Endodermal cell (in vitro differentiated cells): ENCODE data around the gene BNC2. TPM values are rescaled to one million over a fixed set of nuclear protein-coding genes. Genes with fewer than 3 reads are reported as not detected.

ENCODE experiments used
- DNase-seq: peaks from one replicate; pipeline ENCODE4 v3.0.0-alpha.2; 2017
- H3K27ac ChIP-seq: 2 replicates; pipeline ENCODE4 v1.5.1; 2013; ENCODE audit warnings: mild to moderate bottlenecking, low read depth, low read length, moderate library complexity
- H3K27me3 ChIP-seq: 2 replicates; pipeline ENCODE4 v1.6.1; 2013; ENCODE audit warnings: mild to moderate bottlenecking, low read length, moderate library complexity; ENCODE audit not compliant: insufficient read depth, control insufficient read depth, poor library complexity, severe bottlenecking
- H3K36me3 ChIP-seq: 2 replicates; pipeline ENCODE4 v1.7.0; 2013; ENCODE audit warnings: mild to moderate bottlenecking, low read length, moderate library complexity; ENCODE audit not compliant: control insufficient read depth, insufficient read depth
- H3K4me1 ChIP-seq: one replicate; pipeline ENCODE4 v1.7.0; 2013; ENCODE audit warnings: low read length; ENCODE audit not compliant: control insufficient read depth, insufficient read depth
- H3K4me3 ChIP-seq: 2 replicates; pipeline ENCODE4 v1.5.1; 2013; ENCODE audit warnings: mild to moderate bottlenecking, low read length, moderate library complexity
- H3K9ac ChIP-seq: 2 replicates; pipeline ENCODE4 v1.6.1; 2013; ENCODE audit warnings: mild to moderate bottlenecking, low read length, moderate library complexity; ENCODE audit not compliant: poor library complexity, severe bottlenecking; ENCODE audit errors: extremely low read depth
- H3K9me3 ChIP-seq: 2 replicates; pipeline ENCODE4 v1.6.1; 2013; ENCODE audit warnings: mild to moderate bottlenecking, low read length, moderate library complexity; ENCODE audit not compliant: control insufficient read depth
- H3K27ac Mint-ChIP-seq: 2 replicates; pipeline ENCODE4 v1.8.0; 2020; ENCODE audit warnings: mixed read lengths
- H3K27me3 Mint-ChIP-seq: 2 replicates; pipeline ENCODE4 v1.8.0; 2021; ENCODE audit warnings: mild to moderate bottlenecking, mixed read lengths; ENCODE audit not compliant: insufficient read depth
- H3K36me3 Mint-ChIP-seq: 2 replicates; pipeline ENCODE4 v1.8.0; 2020; ENCODE audit warnings: low read depth, mixed read lengths
- H3K4me1 Mint-ChIP-seq: 2 replicates; pipeline ENCODE4 v1.8.0; 2020; ENCODE audit warnings: mixed read lengths
- H3K4me3 Mint-ChIP-seq: 2 replicates; pipeline ENCODE4 v1.8.0; 2020; ENCODE audit warnings: mild to moderate bottlenecking, moderate library complexity, mixed read lengths
- H3K9me3 Mint-ChIP-seq: 2 replicates; pipeline ENCODE4 v1.8.0; 2020; ENCODE audit warnings: mild to moderate bottlenecking, mixed read lengths
- WGBS, 2 experiments: methylation state at CpG; one replicate each; pipeline versions ENCODE4 v1.1.5 to v1.1.7; 2013; ENCODE audit warnings: missing lambda C conversion rate in 2 of 2, mixed read lengths in 1 of 2; ENCODE audit not compliant: insufficient coverage in 1 of 2, insufficient read length in 1 of 2; 5-methylcytosine and 5-hydroxymethylcytosine counted together
- total RNA-seq, 2 donors: library from RNA; stranded (reverse); fragmentation: NEBNext Ultra II Directional in 1 of 2; extraction: Animal tissue kit (Norgen Biotek cat#: 25700) in 1 of 2; gene quantifications; 2 replicates in 1 of 2; 3 replicates in 1 of 2; pipeline ENCODE4 v1.2.1, GENCODE V29; 2021
- TF ChIP-seq, protein P1 (sequence below): fragments of 200-600 bp; sonication (generic); conservative IDR thresholded peaks from 2 replicates; pipeline ENCODE4 v1.5.0; 2021; ENCODE audit warnings: antibody characterized with exemption, mild to moderate bottlenecking

Gene BNC2
- total RNA-seq, 2 donors from 2014 or later = 3.0 to 10.5 TPM

DNA sequence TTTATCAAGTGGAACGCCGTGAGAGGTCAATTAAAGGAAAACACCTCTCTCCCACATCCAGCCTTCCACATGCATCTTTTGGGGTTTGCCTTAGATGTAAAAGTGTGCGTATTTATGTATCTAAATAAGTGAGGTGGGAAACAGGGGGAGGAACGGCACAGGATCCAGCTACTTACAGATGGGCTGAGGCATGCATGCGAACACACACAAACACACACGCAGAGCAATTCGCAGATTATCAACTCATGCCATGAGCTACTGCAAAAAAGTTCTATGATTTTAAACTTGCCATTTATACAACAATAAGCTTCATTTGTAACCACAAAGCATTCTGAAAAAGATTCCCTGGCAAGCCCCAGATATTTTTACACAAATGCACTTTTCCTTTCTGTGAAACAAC, 242.1 kb downstream of the BNC2 start:
- no peaks in the 10 kb centered on the region for H3K9me3 Mint-ChIP-seq
- H3K36me3 ChIP-seq = no peaks in the 10 kb centered on the region
- no peak for DNase-seq
- H3K4me1 ChIP-seq = peaks cover 3% of the 10 kb centered on the region
- H3K4me3 ChIP-seq = no peak overlapping the region
- no peaks in the 10 kb centered on the region for H3K27me3 Mint-ChIP-seq
- H3K27ac Mint-ChIP-seq = no peak overlapping the region
- H3K9ac ChIP-seq = no peak overlapping the region
- peaks cover 26% of the 10 kb centered on the region for H3K4me1 Mint-ChIP-seq
- no peaks in the 10 kb centered on the region for H3K9me3 ChIP-seq
- H3K4me3 Mint-ChIP-seq = no peak overlapping the region
- no peaks in the 10 kb centered on the region for H3K36me3 Mint-ChIP-seq
- H3K27me3 ChIP-seq = no peaks in the 10 kb centered on the region
- H3K27ac ChIP-seq = no peak overlapping the region
- TF ChIP-seq, protein P1, sequence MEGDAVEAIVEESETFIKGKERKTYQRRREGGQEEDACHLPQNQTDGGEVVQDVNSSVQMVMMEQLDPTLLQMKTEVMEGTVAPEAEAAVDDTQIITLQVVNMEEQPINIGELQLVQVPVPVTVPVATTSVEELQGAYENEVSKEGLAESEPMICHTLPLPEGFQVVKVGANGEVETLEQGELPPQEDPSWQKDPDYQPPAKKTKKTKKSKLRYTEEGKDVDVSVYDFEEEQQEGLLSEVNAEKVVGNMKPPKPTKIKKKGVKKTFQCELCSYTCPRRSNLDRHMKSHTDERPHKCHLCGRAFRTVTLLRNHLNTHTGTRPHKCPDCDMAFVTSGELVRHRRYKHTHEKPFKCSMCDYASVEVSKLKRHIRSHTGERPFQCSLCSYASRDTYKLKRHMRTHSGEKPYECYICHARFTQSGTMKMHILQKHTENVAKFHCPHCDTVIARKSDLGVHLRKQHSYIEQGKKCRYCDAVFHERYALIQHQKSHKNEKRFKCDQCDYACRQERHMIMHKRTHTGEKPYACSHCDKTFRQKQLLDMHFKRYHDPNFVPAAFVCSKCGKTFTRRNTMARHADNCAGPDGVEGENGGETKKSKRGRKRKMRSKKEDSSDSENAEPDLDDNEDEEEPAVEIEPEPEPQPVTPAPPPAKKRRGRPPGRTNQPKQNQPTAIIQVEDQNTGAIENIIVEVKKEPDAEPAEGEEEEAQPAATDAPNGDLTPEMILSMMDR = no peak
- WGBS, 2 experiments = 87 to 94% methylated on average over 3 to 7 of the region's 7 CpGs

DNA sequence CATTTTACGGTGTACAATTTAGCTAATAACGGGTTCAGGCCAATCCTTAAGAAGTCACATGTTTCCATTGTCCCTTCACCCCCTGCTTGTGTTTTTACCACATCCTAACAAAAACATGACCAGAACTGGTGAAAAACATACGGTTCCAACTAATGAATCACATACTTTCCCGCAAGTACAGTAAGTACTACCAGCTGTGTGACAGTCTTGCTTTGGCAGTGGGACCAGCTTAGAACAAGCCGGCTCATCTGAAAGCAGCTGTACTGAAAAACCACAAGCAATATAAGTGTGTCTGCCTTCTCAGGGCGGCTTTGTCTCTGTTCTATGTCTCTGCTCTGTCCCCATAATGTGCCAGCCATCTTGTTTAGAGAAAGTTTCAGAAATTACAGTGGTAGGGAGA, 242.5 kb downstream of the BNC2 start:
- H3K9me3 ChIP-seq = no peaks in the 10 kb centered on the region
- H3K4me3 ChIP-seq = no peak overlapping the region
- DNase-seq = no peak
- peaks cover 3% of the 10 kb centered on the region for H3K4me1 ChIP-seq
- no peak overlapping the region for H3K27ac Mint-ChIP-seq
- peaks cover 26% of the 10 kb centered on the region for H3K4me1 Mint-ChIP-seq
- WGBS, 2 experiments = 91 to 100% methylated on average over 1 to 6 of the region's 6 CpGs
- no peaks in the 10 kb centered on the region for H3K9me3 Mint-ChIP-seq
- H3K27me3 Mint-ChIP-seq = no peaks in the 10 kb centered on the region
- H3K27me3 ChIP-seq = no peaks in the 10 kb centered on the region
- TF ChIP-seq, protein P1 = no peak
- no peak overlapping the region for H3K9ac ChIP-seq
- H3K27ac ChIP-seq = no peak overlapping the region
- H3K4me3 Mint-ChIP-seq = no peak overlapping the region
- no peaks in the 10 kb centered on the region for H3K36me3 ChIP-seq
- H3K36me3 Mint-ChIP-seq = no peaks in the 10 kb centered on the region

DNA sequence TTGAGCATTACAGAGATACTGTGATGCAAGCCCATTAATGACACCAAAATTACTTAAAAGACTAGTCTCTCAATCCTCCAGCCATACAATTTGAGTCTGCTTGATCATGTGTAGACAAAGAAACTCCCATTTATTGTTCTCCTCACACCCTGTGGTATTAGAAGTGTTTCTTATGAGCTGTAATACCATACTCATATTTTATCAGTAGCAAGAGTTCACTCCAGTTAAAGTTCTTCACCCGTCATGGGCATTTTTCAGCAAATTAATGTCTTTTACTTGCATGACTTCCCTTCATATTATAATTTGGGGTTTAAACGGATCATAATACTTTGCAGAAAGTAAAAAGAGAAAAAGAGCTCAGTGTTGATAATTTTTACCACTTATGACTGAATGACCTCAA, 242.9 kb downstream of the BNC2 start:
- Histone ChIP-seq H3K4me1 (peaks cover 3% of the 10 kb centered on the region), H3K36me3 (no peaks in the 10 kb centered on the region), H3K9ac (no peak overlapping the region), H3K27me3 (no peaks in the 10 kb centered on the region), H3K4me3 (no peak overlapping the region), H3K27ac (no peak overlapping the region), H3K9me3 (no peaks in the 10 kb centered on the region)
- TF ChIP-seq, protein P1 = no peak
- no peaks in the 10 kb centered on the region for H3K9me3 Mint-ChIP-seq
- 100% methylated on average over 2 of the region's 2 CpGs; no CpG with 5 or more reads in 1 of the 2 experiments for WGBS, 2 experiments
- H3K4me1 Mint-ChIP-seq = peaks cover 26% of the 10 kb centered on the region
- no peaks in the 10 kb centered on the region for H3K36me3 Mint-ChIP-seq
- no peak overlapping the region for H3K27ac Mint-ChIP-seq
- DNase-seq = no peak
- no peak overlapping the region for H3K4me3 Mint-ChIP-seq
- H3K27me3 Mint-ChIP-seq = no peaks in the 10 kb centered on the region
